ENCODE measurements around the gene NEDD9.
A peak's percentile ranks its signal among the peaks of the same experiment; 100 is the strongest.

NEDD9 gene

DNA sequence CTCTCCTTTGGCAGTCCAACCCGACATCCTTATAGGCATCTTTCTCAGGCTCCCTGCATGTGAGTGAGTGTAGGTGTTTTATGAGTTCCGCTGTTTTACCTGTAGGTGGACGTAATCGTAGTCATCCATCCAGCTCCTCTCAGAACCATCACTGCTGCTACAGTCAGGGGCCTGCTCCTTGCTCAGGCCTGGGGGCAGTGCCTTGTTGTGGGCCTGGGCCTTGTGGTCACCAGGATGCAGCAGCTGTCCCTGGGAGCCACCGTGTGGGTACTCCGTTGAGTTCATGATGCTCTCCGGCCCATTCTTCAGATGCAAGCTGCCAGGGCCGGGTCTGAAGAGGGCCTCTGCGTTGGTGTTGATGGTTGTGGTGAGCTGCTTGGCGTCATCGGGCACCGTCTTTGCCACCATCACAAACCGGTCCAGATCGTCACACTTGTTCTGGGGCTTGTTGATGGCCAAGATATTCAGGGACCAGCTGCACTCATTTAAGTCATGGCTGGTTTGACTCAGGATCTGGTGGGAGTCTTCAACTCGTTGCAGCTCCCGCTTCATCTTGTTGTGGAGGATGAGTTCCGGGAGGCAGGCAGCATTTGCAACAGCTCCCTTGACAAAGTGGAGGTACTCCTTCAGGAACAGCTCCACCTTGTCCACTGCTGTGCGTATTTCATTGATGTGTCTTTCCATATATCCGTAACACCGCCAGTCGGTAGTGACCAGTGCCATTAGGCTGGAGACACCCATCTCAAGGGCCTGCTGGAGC is 42.4 kb downstream of the NEDD9 start:
- DNase-seq (ENCODE audit: low spot score in 2 of 2): no peak
- H3K27me3 ChIP-seq (ENCODE audit: low read depth): no peaks in the 10 kb centered on the region
- H3K9me3 ChIP-seq: no peaks in the 10 kb centered on the region
- H3K36me3 ChIP-seq (replicated peaks): peaks cover 81% of the 10 kb centered on the region
- H3K4me1 ChIP-seq: peaks cover 15% of the 10 kb centered on the region
- no peak overlapping the region for H3K4me3 ChIP-seq
- in situ Hi-C loops (cut with MboI; ENCODE audit: low sequenced_read_pairs): no loop called here

DNA sequence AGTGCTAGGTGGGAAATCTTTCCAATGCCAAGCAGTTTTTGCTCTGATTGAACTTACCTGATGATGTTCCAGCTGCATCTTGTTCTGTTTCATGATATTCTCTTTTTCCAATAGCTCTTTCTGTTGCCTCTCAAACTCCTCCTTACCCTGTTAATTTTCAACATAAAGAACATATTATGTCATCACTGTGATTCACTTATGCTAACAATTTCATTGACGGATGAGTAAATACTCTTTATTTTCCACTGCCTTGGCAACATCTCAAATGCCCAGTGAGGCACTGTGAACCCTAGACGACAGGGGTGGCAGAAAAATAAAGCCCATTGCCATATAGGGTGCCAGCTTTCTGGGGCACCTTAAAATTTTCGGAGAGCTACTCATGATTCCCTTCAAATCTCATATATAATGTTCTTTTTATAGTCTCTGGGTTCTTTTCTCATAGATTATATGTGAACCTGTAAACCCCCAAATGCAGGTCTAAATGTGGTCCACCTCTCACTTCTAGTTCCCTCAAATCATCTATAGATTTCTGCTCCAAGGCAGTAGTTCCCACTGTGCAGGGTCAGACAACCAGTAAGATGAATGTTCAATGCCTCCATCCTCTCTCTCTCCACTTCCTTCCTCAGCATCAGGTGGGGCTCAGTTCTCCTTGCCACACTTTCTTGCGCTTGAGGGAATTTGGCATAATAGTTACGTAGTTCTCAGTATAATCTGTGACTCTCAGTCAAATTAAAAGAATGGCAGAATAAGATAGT is 44.1 kb downstream of the NEDD9 start:
- Histone ChIP-seq H3K4me1 (peaks cover 1% of the 10 kb centered on the region), H3K9me3 (no peaks in the 10 kb centered on the region), H3K36me3 (replicated peaks) (peaks cover 96% of the 10 kb centered on the region), H3K27me3 (ENCODE audit: low read depth) (no peaks in the 10 kb centered on the region), H3K4me3 (no peak overlapping the region)
- DNase-seq (ENCODE audit: low spot score in 2 of 2): no peak
- in situ Hi-C loops (cut with MboI; ENCODE audit: low sequenced_read_pairs): no loop called here

DNA sequence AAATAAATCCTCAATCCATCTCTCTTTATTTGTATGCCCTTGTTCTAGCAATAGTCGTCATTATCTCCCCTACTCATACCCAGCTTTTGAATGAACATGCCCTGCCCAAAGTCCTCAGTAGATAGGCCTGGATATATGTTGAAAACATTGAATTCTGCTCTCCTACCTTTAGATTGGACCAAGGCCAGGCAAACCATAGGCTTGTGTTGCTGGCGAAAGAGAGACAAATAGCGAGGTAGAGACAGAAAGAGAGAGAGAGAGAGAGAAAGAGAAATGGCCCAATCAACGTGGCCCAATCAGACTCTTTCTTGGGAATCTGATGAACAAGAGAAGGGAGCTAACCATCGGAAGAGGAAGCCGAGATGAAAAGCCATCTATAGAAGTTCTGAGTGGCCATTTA is 45.2 kb downstream of the NEDD9 start:
- no peak overlapping the region for H3K4me3 ChIP-seq
- in situ Hi-C loops (cut with MboI; ENCODE audit: low sequenced_read_pairs): no loop called here
- H3K9me3 ChIP-seq: no peaks in the 10 kb centered on the region; the same call in 1 of the 2 replicates
- no peaks in the 10 kb centered on the region for H3K27me3 ChIP-seq (ENCODE audit: low read depth)
- no peaks in the 10 kb centered on the region for H3K4me1 ChIP-seq
- peaks cover 98% of the 10 kb centered on the region for H3K36me3 ChIP-seq (replicated peaks)
- no peak for DNase-seq (ENCODE audit: low spot score in 2 of 2)

DNA sequence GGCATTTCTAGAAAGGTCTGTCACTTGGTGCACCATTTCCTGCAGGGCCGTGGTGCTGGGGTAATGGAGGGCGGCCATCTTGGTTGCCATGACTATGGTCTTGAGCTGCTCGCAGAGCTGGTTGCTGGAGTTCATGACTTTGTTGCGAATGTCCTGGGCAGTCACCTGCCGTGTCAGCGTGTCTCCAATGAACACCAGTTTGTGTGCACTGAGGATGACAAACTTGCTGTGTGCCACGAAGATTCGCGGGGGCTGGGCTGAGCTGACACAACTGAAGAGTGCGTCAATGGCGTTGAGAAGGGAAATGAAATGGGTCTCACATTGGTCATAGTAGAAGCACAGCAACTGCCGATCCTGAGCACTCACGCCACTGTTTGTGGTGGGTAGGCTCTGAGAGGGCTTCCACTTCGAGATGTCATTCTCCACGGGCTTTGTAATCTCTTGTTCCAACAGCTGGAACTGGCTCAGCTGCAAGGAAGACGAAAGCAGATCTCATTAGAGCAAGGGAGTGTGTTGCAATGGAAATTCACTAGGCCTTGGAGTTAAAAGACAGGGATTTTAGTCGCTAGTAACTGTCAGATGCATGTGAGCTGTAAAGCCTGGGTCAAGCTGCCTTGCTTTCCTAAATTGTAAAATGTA is 47.1 kb downstream of the NEDD9 start:
- in situ Hi-C loops (cut with MboI; ENCODE audit: low sequenced_read_pairs): no loop called here
- no peaks in the 10 kb centered on the region; the same call in 1 of the 2 replicates for H3K9me3 ChIP-seq
- H3K4me3 ChIP-seq: no peak overlapping the region
- DNase-seq (ENCODE audit: low spot score in 2 of 2): no peak
- no peaks in the 10 kb centered on the region; the same call in 1 of the 2 replicates for H3K4me1 ChIP-seq
- H3K27me3 ChIP-seq (ENCODE audit: low read depth): no peaks in the 10 kb centered on the region
- H3K36me3 ChIP-seq (replicated peaks): peaks cover 83% of the 10 kb centered on the region

DNA sequence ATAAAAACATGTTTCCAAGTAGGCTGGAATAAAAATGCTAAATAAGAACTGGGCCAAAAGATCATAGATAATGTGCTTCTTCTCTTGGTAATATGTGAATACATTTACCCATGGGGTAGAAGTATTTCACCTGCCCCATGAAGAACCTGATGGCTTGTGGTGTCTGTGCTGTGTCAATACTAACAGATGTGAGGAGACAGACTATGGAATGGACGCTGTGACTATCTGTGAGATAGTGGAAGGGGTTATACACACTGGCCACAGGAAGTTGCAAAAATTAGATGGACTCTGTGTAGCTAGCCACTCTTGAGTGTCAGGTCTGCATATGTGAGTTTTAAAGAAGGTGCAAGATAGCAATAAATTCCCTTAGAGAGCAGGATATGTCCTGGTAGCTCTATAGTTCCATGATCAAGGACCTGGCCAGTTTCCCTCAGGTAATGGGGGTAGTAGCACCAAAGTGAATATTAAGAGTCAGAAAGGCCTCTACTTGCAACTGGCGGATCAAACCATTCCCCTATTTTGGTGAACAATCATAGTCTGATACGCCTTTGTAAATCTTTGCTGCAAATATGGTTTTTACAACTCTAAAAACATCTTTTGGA is 48.6 kb downstream of the NEDD9 start:
- Histone ChIP-seq H3K27me3 (ENCODE audit: low read depth) (no peaks in the 10 kb centered on the region), H3K36me3 (replicated peaks) (peaks cover 68% of the 10 kb centered on the region), H3K4me1 (peaks cover 14% of the 10 kb centered on the region), H3K4me3 (no peak overlapping the region), H3K9me3 (no peaks in the 10 kb centered on the region; the same call in 1 of the 2 replicates)
- in situ Hi-C loops (cut with MboI; ENCODE audit: low sequenced_read_pairs): no loop called here
- DNase-seq (ENCODE audit: low spot score in 2 of 2): no peak

DNA sequence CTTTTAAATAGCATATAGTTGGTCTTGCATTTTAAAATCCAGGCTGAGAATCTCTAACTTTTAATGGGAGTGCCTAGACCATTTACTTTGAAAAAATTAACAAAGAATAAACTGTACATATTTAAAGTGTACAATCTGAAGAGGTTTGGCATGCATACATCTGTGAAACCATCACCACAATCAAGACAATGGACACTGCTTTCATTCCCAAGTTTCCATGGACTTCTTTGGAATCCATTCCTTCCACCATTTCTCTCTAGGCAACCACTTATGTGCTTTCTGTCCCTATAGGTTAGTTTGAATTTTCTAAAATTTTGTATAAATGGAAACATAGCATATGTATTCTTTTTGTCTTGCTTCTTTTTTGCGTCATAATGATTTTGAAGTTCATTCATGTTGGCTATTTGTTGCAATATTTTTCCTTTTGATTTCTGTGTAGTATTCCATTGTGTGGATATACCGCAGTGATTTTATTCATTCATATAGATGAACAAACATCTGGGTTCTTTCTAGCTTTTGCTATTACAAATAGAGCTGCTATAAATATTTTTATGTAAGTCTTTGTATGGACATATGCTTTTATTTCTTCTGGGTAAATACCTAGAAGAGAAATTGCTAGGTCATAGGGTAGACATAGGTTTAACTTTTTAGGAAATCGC is 50.9 kb downstream of the NEDD9 start:
- no peaks in the 10 kb centered on the region for H3K27me3 ChIP-seq (ENCODE audit: low read depth)

DNA sequence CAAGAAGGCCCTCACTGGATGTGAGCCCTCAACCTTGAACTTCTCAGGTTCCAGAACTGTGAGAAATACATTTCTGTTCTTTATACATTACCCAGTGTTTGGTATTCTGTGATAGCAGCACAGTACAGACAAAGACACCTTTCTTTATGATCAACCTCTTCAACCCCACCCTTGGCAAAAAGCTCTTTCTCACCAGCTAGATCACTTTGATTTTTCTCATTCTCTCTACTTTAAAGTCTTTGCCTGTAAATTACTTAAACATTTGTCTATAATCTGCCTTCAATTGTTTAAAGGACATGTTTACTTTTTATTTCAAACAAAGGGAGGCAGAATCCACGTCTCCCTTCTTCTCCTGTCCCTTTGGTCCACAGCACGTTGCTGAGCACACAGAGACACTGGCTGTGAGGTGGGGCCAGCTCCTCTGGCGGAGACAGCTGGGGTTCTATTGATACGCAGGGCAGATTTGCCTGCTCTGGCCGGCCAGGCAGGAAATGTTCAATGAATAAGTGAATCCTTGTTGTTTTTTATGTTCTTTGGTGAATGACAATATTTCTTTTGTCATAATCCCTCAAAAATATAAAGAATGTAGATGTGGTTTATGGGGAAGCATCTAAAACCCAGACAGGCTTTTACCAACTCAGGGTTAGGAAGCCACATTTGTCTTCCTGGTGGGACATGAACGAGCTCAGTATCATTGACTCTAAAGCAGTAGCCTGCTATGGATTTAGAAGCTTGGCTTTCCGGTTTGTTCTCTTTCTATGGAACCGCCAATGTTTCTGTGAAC is 52.9 kb downstream of the NEDD9 start:
- Histone ChIP-seq H3K36me3 (replicated peaks) (peaks cover 26% of the 10 kb centered on the region), H3K9me3 (no peaks in the 10 kb centered on the region; the same call in 1 of the 2 replicates), H3K4me1 (peaks cover 30% of the 10 kb centered on the region), H3K4me3 (no peak overlapping the region), H3K27me3 (ENCODE audit: low read depth) (no peaks in the 10 kb centered on the region)
- DNase-seq (ENCODE audit: low spot score in 2 of 2): peak; percentile 26 to 67
- in situ Hi-C loops (cut with MboI; ENCODE audit: low sequenced_read_pairs): no loop called here

More for the DNA sequence above, 50.9 kb downstream of the NEDD9 start:
- in situ Hi-C loops (cut with MboI; ENCODE audit: low sequenced_read_pairs): no loop called here
- Histone ChIP-seq H3K4me1 (peaks cover 30% of the 10 kb centered on the region), H3K9me3 (no peaks in the 10 kb centered on the region; the same call in 1 of the 2 replicates), H3K36me3 (replicated peaks) (peaks cover 46% of the 10 kb centered on the region), H3K4me3 (no peak overlapping the region)
- no peak for DNase-seq (ENCODE audit: low spot score in 2 of 2)

DNA sequence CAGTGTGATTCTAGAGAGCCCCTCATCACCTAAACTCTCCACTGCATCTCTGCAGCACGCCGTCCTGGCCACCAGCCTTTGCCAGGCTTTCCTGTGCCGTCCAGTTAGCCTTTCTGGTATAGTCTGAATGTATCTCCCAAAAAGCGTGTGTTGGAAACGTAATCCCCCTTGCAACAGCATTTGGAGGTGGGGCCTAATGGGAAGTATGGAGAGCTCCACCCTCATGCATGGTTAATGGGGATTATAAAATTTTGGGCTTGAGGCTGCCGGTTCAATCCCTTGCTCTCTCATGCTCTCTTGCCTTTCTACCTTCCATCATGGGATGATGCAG is 53.4 kb downstream of the NEDD9 start:
- Histone ChIP-seq H3K9me3 (no peaks in the 10 kb centered on the region; the same call in 1 of the 2 replicates), H3K4me1 (peaks cover 36% of the 10 kb centered on the region), H3K36me3 (replicated peaks) (peaks cover 20% of the 10 kb centered on the region), H3K4me3 (no peak overlapping the region), H3K27me3 (ENCODE audit: low read depth) (no peaks in the 10 kb centered on the region)
- peak; percentile 44 to 54 for DNase-seq (ENCODE audit: low spot score in 2 of 2)
- in situ Hi-C loops (cut with MboI; ENCODE audit: low sequenced_read_pairs): no loop called here

DNA sequence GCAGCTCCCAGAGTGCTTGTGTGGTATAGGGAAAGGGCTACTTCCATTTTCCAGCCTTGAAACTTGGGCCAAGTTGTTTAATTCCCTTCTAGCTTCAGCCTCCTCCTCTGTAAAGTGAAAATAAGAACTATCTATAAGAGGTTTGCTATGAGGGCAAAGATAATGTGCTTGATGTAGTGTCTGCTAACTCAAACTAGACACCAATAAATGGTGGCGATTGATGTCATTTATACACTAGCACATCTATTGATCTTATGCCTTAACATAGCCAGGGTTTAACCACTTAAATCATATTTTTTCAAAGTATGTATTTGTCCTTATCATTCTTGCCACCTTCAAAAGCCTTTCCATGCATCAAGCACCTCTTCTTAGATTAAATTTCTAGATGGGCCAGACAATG is 55.2 kb downstream of the NEDD9 start:
- no peak overlapping the region for H3K4me3 ChIP-seq
- H3K4me1 ChIP-seq: peaks cover 51% of the 10 kb centered on the region
- no peak for DNase-seq (ENCODE audit: low spot score in 2 of 2)
- H3K27me3 ChIP-seq (ENCODE audit: low read depth): no peaks in the 10 kb centered on the region
- H3K36me3 ChIP-seq (replicated peaks): peaks cover 2% of the 10 kb centered on the region; the same call in 1 of the 2 replicates
- no peaks in the 10 kb centered on the region for H3K9me3 ChIP-seq
- in situ Hi-C loops (cut with MboI; ENCODE audit: low sequenced_read_pairs): no loop called here

DNA sequence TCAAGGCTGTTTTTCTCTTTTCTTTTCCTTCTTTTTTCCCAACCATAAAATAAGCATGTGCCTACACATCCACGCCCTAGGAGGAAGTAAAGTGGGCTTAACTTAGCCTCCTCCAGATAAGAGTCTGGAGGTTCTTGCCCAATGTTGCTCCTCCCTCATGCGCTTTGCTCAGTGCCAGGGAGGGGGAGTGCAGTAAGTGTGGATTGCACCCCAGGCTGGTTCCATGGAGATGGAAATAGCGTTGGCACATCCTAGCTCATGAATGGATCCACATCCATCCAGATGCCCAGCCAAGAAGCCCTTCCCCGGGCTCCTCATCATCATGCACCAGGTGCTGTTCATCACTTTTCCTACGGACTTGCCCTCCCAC is 58.2 kb downstream of the NEDD9 start:
- no peaks in the 10 kb centered on the region; the same call in 1 of the 2 replicates for H3K9me3 ChIP-seq
- H3K4me3 ChIP-seq: no peak overlapping the region
- H3K27me3 ChIP-seq (ENCODE audit: low read depth): no peaks in the 10 kb centered on the region
- in situ Hi-C loops (cut with MboI; ENCODE audit: low sequenced_read_pairs): no loop called here
- DNase-seq (ENCODE audit: low spot score in 2 of 2): no peak
- H3K4me1 ChIP-seq: peaks cover 48% of the 10 kb centered on the region
- H3K36me3 ChIP-seq (replicated peaks): no peaks in the 10 kb centered on the region

DNA sequence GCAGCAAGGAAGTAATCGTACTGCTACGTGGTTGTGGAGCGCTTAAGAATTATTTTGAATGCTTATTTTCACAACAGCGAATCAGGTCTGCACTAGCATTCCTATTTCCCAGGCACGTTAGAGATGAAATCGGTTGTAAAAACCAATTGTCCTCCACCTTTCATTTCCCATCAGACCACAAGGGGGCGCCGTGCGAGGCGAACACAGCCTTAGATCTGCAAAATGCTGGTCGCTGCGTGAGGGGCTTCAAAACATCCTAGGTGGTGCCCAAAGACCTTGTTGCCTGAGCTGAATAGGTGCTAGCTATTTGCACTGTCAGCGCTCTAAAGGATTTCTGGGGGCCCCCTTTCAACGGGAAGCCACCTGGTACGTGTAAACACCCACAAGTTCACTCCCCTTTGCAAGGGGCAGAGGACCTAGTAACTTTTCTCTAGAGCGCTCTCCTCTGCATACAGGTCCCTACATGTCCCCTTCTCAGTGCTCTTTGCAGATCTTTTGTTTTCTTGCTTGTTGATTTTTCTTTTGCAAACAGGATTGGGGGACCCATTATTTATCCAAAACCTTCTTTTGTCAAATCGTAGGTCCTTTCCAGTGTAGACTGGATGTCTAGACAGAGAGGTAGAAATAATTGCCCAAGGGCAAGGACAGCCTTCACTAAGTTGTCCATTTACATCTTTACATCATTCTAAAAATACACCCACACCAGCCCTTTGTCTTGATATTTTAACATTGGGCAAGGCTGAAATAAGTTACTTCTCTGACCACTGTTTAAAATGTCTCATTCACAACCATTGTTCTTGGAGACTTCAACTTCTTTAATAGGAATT is 59.8 kb downstream of the NEDD9 start:
- Histone ChIP-seq H3K9me3 (no peaks in the 10 kb centered on the region; the same call in 1 of the 2 replicates), H3K36me3 (replicated peaks) (no peaks in the 10 kb centered on the region), H3K27me3 (ENCODE audit: low read depth) (no peaks in the 10 kb centered on the region), H3K4me3 (peak overlapping the region; percentile 5), H3K4me1 (peaks cover 36% of the 10 kb centered on the region)
- in situ Hi-C loops (cut with MboI; ENCODE audit: low sequenced_read_pairs): no loop called here
- peak; percentile 94 to 99 for DNase-seq (ENCODE audit: low spot score in 2 of 2)

DNA sequence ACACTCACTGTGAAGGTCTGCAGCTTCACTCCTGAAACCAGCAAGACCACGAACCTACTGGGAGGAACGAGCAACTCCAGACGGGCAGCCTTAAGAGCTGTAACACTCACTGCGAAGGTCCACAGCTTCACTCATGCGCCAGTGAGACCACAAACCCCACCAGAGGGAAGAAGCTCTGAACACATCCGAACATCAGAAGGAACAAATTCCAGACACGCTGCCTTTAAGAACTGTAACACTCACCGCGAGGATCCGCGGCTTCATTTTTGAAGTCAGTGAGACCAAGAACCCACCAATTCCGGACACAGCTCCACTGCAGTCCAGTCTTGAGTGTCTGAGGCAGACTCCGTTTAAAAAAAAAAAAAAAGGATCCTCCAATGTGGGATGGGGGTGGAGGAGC is 60.5 kb downstream of the NEDD9 start:
- Histone ChIP-seq H3K27me3 (ENCODE audit: low read depth) (no peaks in the 10 kb centered on the region), H3K4me3 (no peak overlapping the region), H3K9me3 (no peaks in the 10 kb centered on the region; the same call in 1 of the 2 replicates), H3K4me1 (peaks cover 32% of the 10 kb centered on the region), H3K36me3 (replicated peaks) (no peaks in the 10 kb centered on the region)
- in situ Hi-C loops (cut with MboI; ENCODE audit: low sequenced_read_pairs): no loop called here
- no peak for DNase-seq (ENCODE audit: low spot score in 2 of 2)
